Colonic mucosa (tissue), 4 donors: ENCODE measurements around the gene MXRA8. TPM values are rescaled to one million over a fixed set of nuclear protein-coding genes. Genes with fewer than 3 reads are reported as not detected.

ENCODE experiments used
- DNase-seq: peaks from one replicate; pipeline ENCODE4 v3.0.0-alpha.2; 2020
- H3K27ac ChIP-seq: fragments of 200-600 bp; one replicate; pipeline ENCODE4 v1.8.0; 2021
- H3K27me3 ChIP-seq: fragments of 200-600 bp; one replicate; pipeline ENCODE4 v1.8.0; 2021
- H3K36me3 ChIP-seq: fragments of 200-600 bp; one replicate; pipeline ENCODE4 v1.8.0; 2021
- H3K4me1 ChIP-seq: fragments of 200-600 bp; one replicate; pipeline ENCODE4 v1.8.0; 2021; ENCODE audit warnings: mild to moderate bottlenecking
- H3K4me3 ChIP-seq: fragments of 200-600 bp; one replicate; pipeline ENCODE4 v1.8.0; 2021
- H3K9ac ChIP-seq, 2 donors: one replicate each; pipeline ENCODE4 v1.7.0; 2013; ENCODE audit warnings: control low read depth in 2 of 2, low read depth in 2 of 2, low read length in 2 of 2
- H3K9me3 ChIP-seq: fragments of 200-600 bp; one replicate; pipeline ENCODE4 v1.8.0; 2021
- intact Hi-C: fragments of 100-400 bp; cut with DNase I; formaldehyde crosslinking; loops from one replicate; pipeline ENCODE4 v1.14.1; 2022
- total RNA-seq, 2 donors: library from RNA; stranded (reverse); fragmentation: NEBNext Ultra II Directional in 1 of 2; extraction: Animal tissue kit (Norgen Biotek cat#: 25700) in 1 of 2; gene quantifications; one replicate each; pipeline ENCODE4 v1.2.1, GENCODE V29; 2021
- TF ChIP-seq, protein P1 (sequence below): fragments of 200-600 bp; IDR thresholded peaks from one replicate; pipeline ENCODE4 v1.8.0; 2022; ENCODE audit warnings: antibody characterized with exemption, mild to moderate bottlenecking
- donor health status: healthy.
- donor health status: DM: no; HTN: no; CAD: no.
- donor health status: DM: no; HTN: no; CAD: no.

Gene MXRA8
- total RNA-seq, 2 donors from 2014 or later, result 5.9 to 14.0 TPM

GRCh38 chr1:1333551-1334241 is 24.7 kb downstream of the MXRA8 start:
- TF ChIP-seq, protein P1, sequence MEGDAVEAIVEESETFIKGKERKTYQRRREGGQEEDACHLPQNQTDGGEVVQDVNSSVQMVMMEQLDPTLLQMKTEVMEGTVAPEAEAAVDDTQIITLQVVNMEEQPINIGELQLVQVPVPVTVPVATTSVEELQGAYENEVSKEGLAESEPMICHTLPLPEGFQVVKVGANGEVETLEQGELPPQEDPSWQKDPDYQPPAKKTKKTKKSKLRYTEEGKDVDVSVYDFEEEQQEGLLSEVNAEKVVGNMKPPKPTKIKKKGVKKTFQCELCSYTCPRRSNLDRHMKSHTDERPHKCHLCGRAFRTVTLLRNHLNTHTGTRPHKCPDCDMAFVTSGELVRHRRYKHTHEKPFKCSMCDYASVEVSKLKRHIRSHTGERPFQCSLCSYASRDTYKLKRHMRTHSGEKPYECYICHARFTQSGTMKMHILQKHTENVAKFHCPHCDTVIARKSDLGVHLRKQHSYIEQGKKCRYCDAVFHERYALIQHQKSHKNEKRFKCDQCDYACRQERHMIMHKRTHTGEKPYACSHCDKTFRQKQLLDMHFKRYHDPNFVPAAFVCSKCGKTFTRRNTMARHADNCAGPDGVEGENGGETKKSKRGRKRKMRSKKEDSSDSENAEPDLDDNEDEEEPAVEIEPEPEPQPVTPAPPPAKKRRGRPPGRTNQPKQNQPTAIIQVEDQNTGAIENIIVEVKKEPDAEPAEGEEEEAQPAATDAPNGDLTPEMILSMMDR, result no peak
- Histone ChIP-seq H3K27ac (no peak overlapping the region), H3K9me3 (no peaks in the 10 kb centered on the region), H3K36me3 (no peaks in the 10 kb centered on the region), H3K27me3 (no peaks in the 10 kb centered on the region), H3K9ac (no peak overlapping the region), H3K4me1 (no peaks in the 10 kb centered on the region), H3K4me3 (no peak overlapping the region)
- no peak for DNase-seq
- intact Hi-C loops, result no loop called here

DNA sequence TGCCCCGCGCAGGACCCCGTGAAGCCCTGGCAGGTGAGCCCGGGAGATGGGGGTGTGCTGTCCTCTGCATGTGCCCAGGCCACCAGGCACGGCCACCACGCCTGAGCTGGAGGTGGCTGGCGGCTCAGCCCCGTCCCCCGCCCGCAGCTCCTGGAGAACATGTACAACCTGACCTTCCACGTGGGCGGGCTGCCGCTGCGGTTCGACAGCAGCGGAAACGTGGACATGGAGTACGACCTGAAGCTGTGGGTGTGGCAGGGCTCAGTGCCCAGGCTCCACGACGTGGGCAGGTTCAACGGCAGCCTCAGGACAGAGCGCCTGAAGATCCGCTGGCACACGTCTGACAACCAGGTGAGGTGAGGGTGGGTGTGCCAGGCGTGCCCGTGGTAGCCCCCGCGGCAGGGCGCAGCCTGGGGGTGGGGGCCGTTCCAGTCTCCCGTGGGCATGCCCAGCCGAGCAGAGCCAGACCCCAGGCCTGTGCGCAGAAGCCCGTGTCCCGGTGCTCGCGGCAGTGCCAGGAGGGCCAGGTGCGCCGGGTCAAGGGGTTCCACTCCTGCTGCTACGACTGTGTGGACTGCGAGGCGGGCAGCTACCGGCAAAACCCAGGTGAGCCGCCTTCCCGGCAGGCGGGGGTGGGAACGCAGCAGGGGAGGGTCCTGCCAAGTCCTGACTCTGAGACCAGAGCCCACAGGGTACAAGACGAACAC is 25.4 kb downstream of the MXRA8 start:
- TF ChIP-seq, protein P1, result no peak
- Histone ChIP-seq H3K27me3 (no peaks in the 10 kb centered on the region), H3K9me3 (no peaks in the 10 kb centered on the region), H3K9ac (no peak overlapping the region), H3K4me1 (no peaks in the 10 kb centered on the region), H3K36me3 (no peaks in the 10 kb centered on the region), H3K27ac (no peak overlapping the region), H3K4me3 (no peak overlapping the region)
- DNase-seq, result no peak
- intact Hi-C loops, result no loop called here

DNA sequence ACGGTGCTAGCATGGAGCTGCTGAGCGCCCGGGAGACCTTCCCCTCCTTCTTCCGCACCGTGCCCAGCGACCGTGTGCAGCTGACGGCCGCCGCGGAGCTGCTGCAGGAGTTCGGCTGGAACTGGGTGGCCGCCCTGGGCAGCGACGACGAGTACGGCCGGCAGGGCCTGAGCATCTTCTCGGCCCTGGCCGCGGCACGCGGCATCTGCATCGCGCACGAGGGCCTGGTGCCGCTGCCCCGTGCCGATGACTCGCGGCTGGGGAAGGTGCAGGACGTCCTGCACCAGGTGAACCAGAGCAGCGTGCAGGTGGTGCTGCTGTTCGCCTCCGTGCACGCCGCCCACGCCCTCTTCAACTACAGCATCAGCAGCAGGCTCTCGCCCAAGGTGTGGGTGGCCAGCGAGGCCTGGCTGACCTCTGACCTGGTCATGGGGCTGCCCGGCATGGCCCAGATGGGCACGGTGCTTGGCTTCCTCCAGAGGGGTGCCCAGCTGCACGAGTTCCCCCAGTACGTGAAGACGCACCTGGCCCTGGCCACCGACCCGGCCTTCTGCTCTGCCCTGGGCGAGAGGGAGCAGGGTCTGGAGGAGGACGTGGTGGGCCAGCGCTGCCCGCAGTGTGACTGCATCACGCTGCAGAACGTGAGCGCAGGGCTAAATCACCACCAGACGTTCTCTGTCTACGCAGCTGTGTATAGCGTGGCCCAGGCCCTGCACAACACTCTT is 26.2 kb downstream of the MXRA8 start:
- Histone ChIP-seq H3K4me3 (no peak overlapping the region), H3K27ac (no peak overlapping the region), H3K9me3 (no peaks in the 10 kb centered on the region), H3K27me3 (no peaks in the 10 kb centered on the region), H3K4me1 (no peaks in the 10 kb centered on the region), H3K36me3 (no peaks in the 10 kb centered on the region), H3K9ac (no peak overlapping the region)
- intact Hi-C loops, result no loop called here
- no peak for DNase-seq
- TF ChIP-seq, protein P1, result no peak

GRCh38 chr1:1331068-1331965 is 27.0 kb downstream of the MXRA8 start, which contains the start of gene TAS1R3:
Gene TAS1R3 (plus strand): TSS chr1:1331280. CDS start chr1:1331346, 66 bp downstream.
- intact Hi-C loops, result no loop called here
- Histone ChIP-seq H3K9ac (peak within 1 kb of the TSS in 1 of 2 donors; percentile 46), H3K27ac (no peak within 1 kb of the TSS)

More at GRCh38 chr1:1331068-1331965, 27.0 kb downstream of the MXRA8 start, which contains the start of gene TAS1R3:
- no peak within 1 kb of the TSS for H3K4me3 ChIP-seq
- no peaks in the 10 kb centered on the region for H3K9me3 ChIP-seq
- TF ChIP-seq, protein P1, result no peak
- no peaks in the 10 kb centered on the region for H3K4me1 ChIP-seq
- no peaks in the 10 kb centered on the region for H3K27me3 ChIP-seq
- no peaks in the 10 kb centered on the region for H3K36me3 ChIP-seq
- no peak for DNase-seq
